Ectodermal cell (in vitro differentiated cells): Measurements from ENCODE around the gene ADRB2.
"Not testable (repeated sequence)": the region's sequence is repeated elsewhere in the genome, so short reads cannot be mapped to it uniquely, and the experiment has no call there.

Experiments used
- H3K27ac ChIP-seq: 2 replicates; pipeline ENCODE4 v1.7.0; 2013; ENCODE audit warnings: mild to moderate bottlenecking, low read depth, low read length; ENCODE audit not compliant: insufficient read depth, poor library complexity, severe bottlenecking
- H3K27me3 ChIP-seq: 2 replicates; pipeline ENCODE4 v1.7.0; 2013; ENCODE audit warnings: mild to moderate bottlenecking, low read length; ENCODE audit not compliant: insufficient read depth, control insufficient read depth, poor library complexity, severe bottlenecking
- H3K36me3 ChIP-seq: one replicate; pipeline ENCODE4 v1.7.0; 2013; ENCODE audit warnings: low read length; ENCODE audit not compliant: control insufficient read depth, insufficient read depth
- H3K4me1 ChIP-seq: one replicate; pipeline ENCODE4 v1.7.0; 2013; ENCODE audit warnings: low read length; ENCODE audit not compliant: control insufficient read depth, insufficient read depth
- H3K4me3 ChIP-seq: 2 replicates; pipeline ENCODE4 v1.7.0; 2013; ENCODE audit warnings: low read depth, low read length, control low read depth; ENCODE audit not compliant: insufficient read depth
- H3K9me3 ChIP-seq: 2 replicates; pipeline ENCODE4 v1.7.0; 2013; ENCODE audit warnings: mild to moderate bottlenecking, low read length, moderate library complexity; ENCODE audit not compliant: control insufficient read depth
- WGBS, 2 experiments: methylation state at CpG; one replicate each; pipeline ENCODE4 v1.1.7; 2013; ENCODE audit warnings: missing lambda C conversion rate in 2 of 2; 5-methylcytosine and 5-hydroxymethylcytosine counted together

ADRB2 gene

DNA sequence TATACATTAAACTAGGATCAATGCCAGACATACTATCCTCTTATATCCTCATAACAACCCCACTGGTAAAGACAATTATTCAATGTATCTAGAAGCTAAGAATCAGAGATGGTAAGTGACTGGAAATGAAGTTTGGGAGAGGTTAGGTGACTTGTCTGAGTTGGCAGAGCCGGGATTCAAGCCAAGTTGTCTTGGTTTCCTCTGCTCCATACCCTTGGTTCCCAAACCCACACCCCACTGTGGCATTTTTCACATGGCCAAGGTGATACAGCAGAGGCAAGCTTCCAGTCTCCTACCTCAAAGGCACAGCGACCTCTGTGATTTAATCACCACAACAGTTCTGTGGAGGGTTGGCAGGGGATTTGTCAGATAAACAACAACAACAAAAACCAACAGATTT, 34.7 kb upstream of the ADRB2 start:
- H3K4me1 ChIP-seq: no peaks in the 10 kb centered on the region
- 88 to 90% methylated on average over 2 of the region's 2 CpGs for WGBS, 2 experiments
- no peaks in the 10 kb centered on the region for H3K9me3 ChIP-seq
- no peaks in the 10 kb centered on the region for H3K36me3 ChIP-seq
- H3K4me3 ChIP-seq: no peak overlapping the region
- no peak overlapping the region for H3K27ac ChIP-seq
- H3K27me3 ChIP-seq: no peaks in the 10 kb centered on the region

DNA sequence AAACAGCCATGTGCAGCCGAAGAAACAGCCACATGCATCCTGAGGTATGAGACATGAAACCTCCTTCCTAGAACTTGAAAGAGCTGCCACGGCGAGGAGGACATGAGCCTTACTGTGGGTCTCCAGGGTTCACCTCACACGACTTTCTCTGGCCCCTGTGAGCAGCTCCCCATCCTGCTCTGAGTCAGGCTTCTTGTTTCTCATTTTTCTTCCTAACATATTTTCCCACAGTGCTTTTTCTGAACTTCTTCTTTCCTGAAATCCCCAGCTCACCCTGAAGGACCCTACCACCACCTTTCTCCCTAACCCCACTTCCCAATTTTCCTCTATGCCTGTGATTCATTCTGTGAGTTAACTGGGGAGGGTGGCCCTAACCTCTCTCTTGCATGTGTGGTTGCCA, 33.7 kb upstream of the ADRB2 start:
- Histone ChIP-seq H3K36me3 (no peaks in the 10 kb centered on the region), H3K4me3 (no peak overlapping the region), H3K9me3 (no peaks in the 10 kb centered on the region), H3K4me1 (no peaks in the 10 kb centered on the region), H3K27me3 (no peaks in the 10 kb centered on the region), H3K27ac (no peak overlapping the region)
- 92% methylated on average over 4 of the region's 4 CpGs for WGBS, 2 experiments

DNA sequence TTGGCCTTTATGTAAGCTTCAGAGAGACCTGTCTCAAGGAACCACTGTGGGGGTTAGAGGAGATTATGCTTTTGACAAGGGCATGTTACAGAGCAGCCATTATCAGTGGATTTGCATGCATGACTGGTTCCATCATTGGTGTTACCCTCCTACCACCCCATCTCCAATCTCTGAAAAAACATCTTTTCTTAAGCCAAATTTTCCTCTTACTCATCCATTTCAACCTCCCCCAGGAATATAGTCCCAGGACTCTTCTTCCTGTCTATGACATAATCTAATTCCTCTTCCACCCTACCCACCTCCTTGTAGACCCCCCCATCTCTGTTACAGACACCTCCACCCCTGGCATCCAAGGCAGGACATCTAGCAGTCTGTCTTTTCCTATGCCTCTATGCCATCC, 33.1 kb upstream of the ADRB2 start:
- Histone ChIP-seq H3K27me3 (no peaks in the 10 kb centered on the region), H3K4me1 (no peaks in the 10 kb centered on the region), H3K36me3 (no peaks in the 10 kb centered on the region), H3K9me3 (no peaks in the 10 kb centered on the region), H3K4me3 (no peak overlapping the region), H3K27ac (no peak overlapping the region)

DNA sequence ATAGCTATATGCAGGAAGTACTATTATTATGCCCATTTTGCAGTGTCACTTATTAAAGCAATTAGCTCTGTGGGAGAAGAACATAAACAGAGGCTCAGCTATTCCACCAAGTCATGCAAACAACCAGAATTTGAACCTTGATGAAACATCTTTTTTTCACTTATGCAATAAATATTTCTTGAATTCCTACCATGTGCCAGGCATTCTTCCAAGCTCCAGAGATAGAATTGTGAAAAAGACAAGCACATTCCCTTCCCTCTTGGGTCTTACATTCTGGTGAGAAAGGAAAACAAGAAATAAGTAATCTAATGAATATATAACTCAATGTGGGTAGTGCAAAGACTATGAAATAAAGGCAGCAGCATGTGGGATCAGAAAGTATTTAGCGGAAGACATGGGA, 32.1 kb upstream of the ADRB2 start:
- 93 to 98% methylated on average over 1 of the region's 1 CpG for WGBS, 2 experiments

DNA sequence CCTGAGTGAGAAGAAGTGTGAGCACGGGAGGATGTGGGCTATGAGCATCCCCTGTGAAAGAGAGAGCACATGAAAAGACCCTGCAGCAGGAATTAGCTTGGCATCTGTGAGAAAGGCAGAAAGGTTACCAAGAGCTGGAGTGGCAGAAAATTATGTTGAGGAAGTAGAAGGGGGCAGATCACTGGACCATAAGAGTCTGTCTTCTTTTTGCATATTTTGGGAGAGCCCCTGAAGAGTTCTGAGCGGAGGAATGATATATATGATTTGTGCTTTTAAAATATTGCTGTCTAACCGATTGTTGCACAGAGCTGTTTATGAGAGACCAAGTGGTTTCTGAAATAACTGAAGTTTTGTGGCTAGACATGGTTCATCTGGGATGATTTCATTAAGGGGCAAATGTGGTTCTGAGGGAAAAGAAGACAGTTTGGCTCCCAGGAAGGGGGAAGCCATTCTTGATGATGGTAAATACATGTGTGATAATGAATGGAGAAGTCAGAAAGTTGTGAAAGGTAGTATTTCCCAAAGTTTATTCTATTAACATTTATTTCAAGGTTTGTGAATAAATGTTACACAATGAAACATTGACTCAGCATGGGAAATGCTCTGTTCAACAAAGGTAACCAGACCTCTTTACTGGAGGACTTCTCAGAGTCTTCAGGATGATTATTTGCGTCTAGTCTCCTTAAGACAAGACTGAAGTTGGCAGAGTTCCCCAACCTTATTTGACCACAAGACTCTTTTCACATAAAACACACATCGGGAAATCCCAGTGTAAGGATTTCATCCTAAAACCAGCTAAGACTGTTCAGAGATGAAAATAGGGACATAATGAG, 31.5 kb upstream of the ADRB2 start:
- H3K36me3 ChIP-seq: no peaks in the 10 kb centered on the region
- WGBS, 2 experiments: 95 to 96% methylated on average over 5 of the region's 5 CpGs
- no peaks in the 10 kb centered on the region for H3K4me1 ChIP-seq
- no peaks in the 10 kb centered on the region for H3K9me3 ChIP-seq
- no peak overlapping the region for H3K4me3 ChIP-seq
- H3K27me3 ChIP-seq: no peaks in the 10 kb centered on the region
- no peak overlapping the region for H3K27ac ChIP-seq

More for the DNA sequence above, 32.1 kb upstream of the ADRB2 start:
- Histone ChIP-seq H3K9me3 (no peaks in the 10 kb centered on the region), H3K36me3 (no peaks in the 10 kb centered on the region), H3K27ac (no peak overlapping the region), H3K4me1 (no peaks in the 10 kb centered on the region), H3K27me3 (no peaks in the 10 kb centered on the region), H3K4me3 (no peak overlapping the region)

DNA sequence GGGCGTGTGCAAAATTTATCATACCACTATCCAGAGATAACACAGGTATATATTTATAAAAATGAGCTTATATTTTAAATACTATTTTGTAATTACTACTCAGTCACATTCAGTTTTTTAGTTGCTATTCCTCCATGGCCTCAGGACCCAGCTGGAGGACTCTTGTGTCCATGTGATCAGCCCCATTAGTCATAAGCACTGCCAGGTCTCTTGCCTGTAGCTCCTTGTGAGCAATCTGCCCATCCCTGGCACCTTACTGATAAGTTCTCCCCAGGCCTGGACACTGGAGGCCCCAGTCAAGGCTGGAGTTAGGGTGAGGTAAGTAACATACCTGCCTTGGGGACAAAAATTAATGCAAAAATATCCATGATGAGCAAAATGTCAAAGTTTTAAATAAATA, 29.5 kb upstream of the ADRB2 start:
- Histone ChIP-seq H3K27ac (no peak overlapping the region), H3K27me3 (no peaks in the 10 kb centered on the region), H3K4me3 (no peak overlapping the region), H3K9me3 (no peaks in the 10 kb centered on the region), H3K4me1 (no peaks in the 10 kb centered on the region), H3K36me3 (no peaks in the 10 kb centered on the region)
- no CpG with 5 or more reads among the region's 1 CpG for WGBS, 2 experiments

DNA sequence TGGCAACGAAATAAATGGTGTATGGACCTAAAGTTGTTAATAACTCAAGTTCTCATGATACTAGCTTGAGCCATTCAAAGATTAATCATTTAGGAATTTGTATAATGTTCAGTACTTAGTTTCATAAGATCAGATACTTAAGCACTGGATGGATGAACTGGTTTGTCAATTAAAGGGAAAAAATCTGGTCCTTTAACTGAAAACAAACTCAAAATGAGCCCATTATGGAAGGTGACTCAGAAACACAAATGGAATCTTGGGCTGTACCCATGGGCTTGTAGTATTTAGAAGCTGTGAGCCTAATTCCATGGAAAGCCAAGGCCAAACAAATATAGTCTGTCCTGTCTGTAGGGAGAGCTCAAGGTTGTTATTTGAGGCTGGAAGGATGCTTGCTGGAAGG, 27.6 kb upstream of the ADRB2 start:
- H3K27me3 ChIP-seq: no peaks in the 10 kb centered on the region
- no peaks in the 10 kb centered on the region for H3K9me3 ChIP-seq
- no peak overlapping the region for H3K4me3 ChIP-seq
- H3K36me3 ChIP-seq: no peaks in the 10 kb centered on the region
- H3K27ac ChIP-seq: no peak overlapping the region
- H3K4me1 ChIP-seq: no peaks in the 10 kb centered on the region
- 82 to 83% methylated on average over 1 of the region's 1 CpG for whole genome bisulfite sequencing, 2 experiments

DNA sequence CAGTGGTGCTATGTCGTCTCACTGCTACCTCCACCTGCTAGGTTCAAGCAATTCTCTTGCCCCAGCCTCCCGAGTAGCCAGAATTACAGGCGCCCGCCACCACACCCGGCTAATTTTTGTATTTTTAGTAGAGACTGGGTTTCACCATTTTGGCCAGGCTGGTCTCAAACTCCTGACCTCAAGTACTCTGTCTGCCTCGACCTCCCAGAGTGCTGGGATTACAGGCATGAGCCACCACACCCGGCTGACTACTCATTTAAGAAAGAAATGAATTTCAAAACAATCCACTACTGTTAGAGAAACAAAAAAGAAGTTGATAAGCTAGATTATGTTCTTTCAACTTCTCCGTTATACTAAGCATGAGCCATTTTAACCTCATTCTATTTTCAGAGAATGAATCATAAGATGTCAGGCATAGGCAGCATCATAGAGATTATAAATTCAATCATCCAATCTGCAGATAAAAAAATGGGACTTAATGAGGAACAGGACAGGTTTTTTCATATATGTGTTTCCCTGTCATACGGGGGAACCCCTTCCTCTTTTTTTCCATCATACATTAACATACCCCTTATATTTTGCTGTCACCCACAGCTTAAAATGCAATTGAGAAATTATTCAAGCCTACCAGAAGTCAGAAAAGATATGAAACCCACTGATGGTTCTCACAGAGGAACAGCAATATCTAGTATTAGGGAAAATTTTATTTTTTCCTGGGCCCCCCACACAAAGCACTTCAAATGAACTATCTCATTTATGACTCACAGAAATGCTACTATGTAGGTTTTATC, 26.5 kb upstream of the ADRB2 start:
- 86 to 92% methylated on average over 8 to 9 of the region's 9 CpGs for WGBS, 2 experiments
- H3K27ac ChIP-seq: no peak overlapping the region
- no peaks in the 10 kb centered on the region for H3K36me3 ChIP-seq

DNA sequence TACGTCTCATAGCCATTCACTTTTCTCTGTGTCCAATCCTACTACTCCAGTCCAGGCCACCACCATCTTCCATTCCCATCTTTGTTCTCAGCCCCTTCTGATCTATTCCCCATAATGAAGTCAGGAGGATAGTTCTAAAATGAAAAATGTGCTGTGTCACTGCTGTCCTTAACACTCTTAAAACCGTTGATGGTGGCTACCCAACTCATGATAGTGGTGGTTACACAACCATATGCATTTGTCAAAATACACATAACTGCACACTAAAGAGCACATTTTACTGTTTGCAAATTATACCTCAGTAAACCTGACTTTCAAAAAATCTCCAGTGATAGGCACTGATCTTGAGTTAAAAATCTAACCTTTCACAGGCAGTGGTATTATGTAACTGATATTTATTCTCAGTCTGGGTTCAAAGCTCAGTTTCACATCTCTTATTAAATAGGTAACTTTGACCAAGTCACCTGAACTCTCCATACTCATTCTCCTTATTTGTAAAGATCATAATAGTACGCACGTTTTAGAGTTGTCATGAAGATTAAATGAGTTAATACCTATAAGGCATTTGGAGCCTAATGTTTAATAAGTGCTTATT, 24.6 kb upstream of the ADRB2 start:
- Histone ChIP-seq H3K27me3 (no peaks in the 10 kb centered on the region), H3K4me1 (no peaks in the 10 kb centered on the region), H3K9me3 (no peaks in the 10 kb centered on the region), H3K36me3 (no peaks in the 10 kb centered on the region), H3K27ac (no peak overlapping the region), H3K4me3 (no peak overlapping the region)
- 90% methylated on average over 2 of the region's 4 CpGs for WGBS, 2 experiments

More for the DNA sequence above, 26.5 kb upstream of the ADRB2 start:
- Histone ChIP-seq H3K9me3 (no peaks in the 10 kb centered on the region), H3K4me1 (no peaks in the 10 kb centered on the region), H3K27me3 (no peaks in the 10 kb centered on the region), H3K4me3 (no peak overlapping the region)

DNA sequence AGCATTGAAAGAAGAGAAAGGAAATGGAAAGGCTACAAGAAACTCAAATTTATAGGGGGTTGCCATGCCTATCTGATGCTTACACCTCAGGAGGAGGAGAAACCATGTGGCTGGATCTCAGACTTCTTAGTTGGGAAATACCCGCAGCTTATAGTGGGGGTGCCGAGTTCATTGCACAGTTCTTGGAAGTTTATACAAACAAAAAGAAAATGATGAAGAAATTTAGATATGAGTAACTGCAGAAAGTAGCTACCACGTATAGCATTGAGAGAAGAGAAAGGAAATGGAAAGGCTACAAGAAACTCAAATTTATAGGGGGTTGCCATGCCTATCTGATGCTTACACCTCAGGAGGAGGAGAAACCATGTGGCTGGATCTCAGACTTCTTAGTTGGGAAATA, 23.0 kb upstream of the ADRB2 start:
- WGBS, 2 experiments: 92 to 95% methylated on average over 3 of the region's 3 CpGs
- not testable (repeated sequence) for H3K4me1 ChIP-seq, H3K27me3 ChIP-seq, H3K9me3 ChIP-seq, H3K36me3 ChIP-seq, H3K4me3 ChIP-seq, H3K27ac ChIP-seq
